Immature natural killer cell (primary cell): ENCODE measurements around the gene AGT. TPM values are rescaled to one million over a fixed set of nuclear protein-coding genes. Genes with fewer than 3 reads are reported as not detected.

Source experiments
- polyA plus RNA-seq, 3 donors: library from polyadenylated mRNA; unstranded; fragments of 300-500 nt; fragmentation: Illumina TruSeq; gene quantifications; one replicate each; pipeline ENCODE4 v1.2.3, GENCODE V29; 2021

The AGT gene
- polyA plus RNA-seq, 3 donors from 2014 or later = not detected

Other genes starting within 250 kb of the AGT start
- 10 to 100 TPM; 22.4 to 32.8 (median 28.1) TPM for gene COG2, start 71.6 kb downstream of the AGT start, polyA plus RNA-seq
- gene CAPN9, start 33.3 kb upstream of the AGT start, polyA plus RNA-seq = not detected
- gene C1orf198, start 154.4 kb upstream of the AGT start, polyA plus RNA-seq = 1 to 10 TPM; 2.6 to 4.9 (median 4.8) TPM